K562 (cell line): ENCODE measurements around the gene OTOGL. TPM values are rescaled to one million over a fixed set of nuclear protein-coding genes. Genes with fewer than 3 reads are reported as not detected.

Experiments used
- ATAC-seq: fragments of 200-7000 bp; cut with Tn5 transposase; 3 replicates; pipeline ENCODE4 v1.9.1; 2020; ENCODE audit warnings: moderate library complexity
- BruUV-seq: library from RNA; stranded (reverse); fragments of 400-500 nt; replicated peaks from 2 replicates; lab custom pipeline; 2021; lab: Mats Ljungman, UMichigan
- CTCF ChIA-PET: fragments of 300-600 bp; formaldehyde crosslinking; extraction: SDS; loops from one replicate; lab custom pipeline; 2021; ENCODE audit warnings: low intra/inter-chr PET ratio; lab: Yijun Ruan, JAX
- POLR2A ChIA-PET: fragments of 300-600, 350-650 bp; sonication (Branson Sonifier 250); formaldehyde crosslinking; extraction: SDS; loops from one replicate; lab custom pipeline; 2021; ENCODE audit warnings: antibody characterized with exemption, inconsistent platforms; lab: Yijun Ruan, JAX
- DNase-seq, 4 experiments: peaks; one replicate each; pipeline versions ENCODE4 v3.0.0 to v3.0.0-alpha.2; 2011 to 2018; ENCODE audit warnings: low spot score in 3 of 4, mixed read lengths in 3 of 4; ENCODE audit errors: extremely low read depth in 1 of 4
- FAIRE-seq: peaks from 2 replicates; lab custom pipeline; 2011; peaks lifted over from hg19 to GRCh38; lab: Jason Lieb, UNC
- H2AFZ ChIP-seq: 2 replicates; pipeline ENCODE4 v1.6.0; 2011; ENCODE audit warnings: low read depth, low read length, control low read depth, inconsistent platforms
- H3K27ac ChIP-seq: fragments of 200-600 bp; 3 replicates; pipeline ENCODE4 v1.8.0; 2011; ENCODE audit warnings: low read depth, mild to moderate bottlenecking, control low read depth, inconsistent platforms, low read length, moderate library complexity, mixed read lengths; ENCODE audit errors: extremely low read depth
- H3K27me3 ChIP-seq, 2 experiments: fragments of 300-600 bp in 1 of 2; 2 replicates in 1 of 2; 3 replicates in 1 of 2; pipeline versions ENCODE4 v1.6.0 to v1.8.0; 2011; ENCODE audit warnings: inconsistent platforms in 2 of 2, low read length in 2 of 2, mild to moderate bottlenecking in 1 of 2, mixed read lengths in 1 of 2, moderate library complexity in 1 of 2; ENCODE audit not compliant: control insufficient read depth in 2 of 2, insufficient read depth in 2 of 2
- H3K36me3 ChIP-seq: fragments of 300-600 bp; 3 replicates; pipeline ENCODE4 v1.8.0; 2011; ENCODE audit warnings: mild to moderate bottlenecking, low read length, inconsistent platforms; ENCODE audit not compliant: control insufficient read depth, insufficient read depth
- H3K4me1 ChIP-seq, 2 experiments: fragments of 200-600 bp in 1 of 2; replicated peaks in 1 of 2; 2 replicates in 1 of 2; 3 replicates in 1 of 2; pipeline versions ENCODE4 v1.5.1 to v1.8.0; 2011; ENCODE audit warnings: inconsistent platforms in 2 of 2, low read length in 2 of 2, mild to moderate bottlenecking in 1 of 2, mixed read lengths in 1 of 2, moderate library complexity in 1 of 2; ENCODE audit not compliant: control insufficient read depth in 2 of 2, insufficient read depth in 2 of 2
- H3K4me2 ChIP-seq: 2 replicates; pipeline ENCODE4 v1.6.1; 2011; ENCODE audit warnings: low read length, control low read depth, inconsistent platforms, mixed read lengths; ENCODE audit not compliant: insufficient read depth
- H3K4me3 ChIP-seq: fragments of 200-600 bp; sonication (generic), shearing (Covaris generic); 2 replicates; pipeline ENCODE4 v1.5.1; 2016; ENCODE audit warnings: control low read depth, inconsistent platforms
- H3K79me2 ChIP-seq: fragments of 200-600 bp; 3 replicates; pipeline ENCODE4 v1.8.0; 2011; ENCODE audit warnings: low read length, inconsistent platforms; ENCODE audit not compliant: control insufficient read depth, insufficient read depth
- H3K9ac ChIP-seq, 2 experiments: 2 replicates each; pipeline versions ENCODE4 v1.6.0 to v1.6.1; 2011; ENCODE audit warnings: low read depth in 2 of 2, low read length in 2 of 2, control low read depth in 1 of 2, inconsistent platforms in 1 of 2, mild to moderate bottlenecking in 1 of 2, mixed read lengths in 1 of 2; ENCODE audit not compliant: insufficient read depth in 1 of 2
- H3K9me1 ChIP-seq: one replicate; pipeline ENCODE4 v1.6.0; 2011; ENCODE audit warnings: inconsistent platforms, mild to moderate bottlenecking, low read length, moderate library complexity; ENCODE audit not compliant: control insufficient read depth, insufficient read depth
- H3K9me3 ChIP-seq: replicated peaks from 2 replicates; pipeline ENCODE4 v1.5.1; 2011; ENCODE audit warnings: low read depth, low read length, inconsistent platforms; ENCODE audit not compliant: control insufficient read depth, insufficient read depth
- H4K20me1 ChIP-seq: replicated peaks from 2 replicates; pipeline ENCODE4 v1.6.1; 2011; ENCODE audit warnings: low read length, inconsistent platforms, mixed read lengths; ENCODE audit not compliant: control insufficient read depth, insufficient read depth
- CEBPB ChIP-seq: fragments of 450-650 bp; IDR thresholded peaks from 2 replicates; pipeline ENCODE4 v1.6.1; 2016; ENCODE audit warnings: missing genetic modification characterization, missing compliant biosample characterization
- CHCHD3 ChIP-seq: fragments of 250-450 bp; sonication (Bioruptor Pico); IDR thresholded peaks from 2 replicates; pipeline ENCODE4 v2.1.2; 2022; ENCODE audit warnings: mild to moderate bottlenecking
- ELF2 ChIP-seq: fragments of 250-450 bp; sonication (Bioruptor Pico); IDR thresholded peaks from 2 replicates; pipeline ENCODE4 v1.5.0; 2021; ENCODE audit warnings: mild to moderate bottlenecking
- GATA2 ChIP-seq: sonication (generic); formaldehyde crosslinking; IDR thresholded peaks from 2 replicates; pipeline ENCODE4 v1.4.0; 2020; ENCODE audit warnings: mild to moderate bottlenecking, missing genetic modification reagents
- HDAC8 ChIP-seq: fragments of 450-650 bp; IDR thresholded peaks from 2 replicates; pipeline ENCODE4 v1.6.1; 2016; ENCODE audit warnings: mild to moderate bottlenecking, missing genetic modification characterization, moderate library complexity, missing compliant biosample characterization
- MYBL2 ChIP-seq, 2 experiments: fragments of 450-650 bp in 1 of 2; sonication (generic) in 1 of 2; formaldehyde crosslinking in 1 of 2; IDR thresholded peaks; 2 replicates each; pipeline versions ENCODE4 v1.6.1 to v1.8.1; 2017 to 2022; ENCODE audit warnings: borderline replicate concordance in 1 of 2, inconsistent platforms in 1 of 2, low read depth in 1 of 2, mild to moderate bottlenecking in 1 of 2, missing genetic modification reagents in 1 of 2, moderate library complexity in 1 of 2
- POLR2H ChIP-seq: IDR thresholded peaks from 2 replicates; pipeline ENCODE4 v1.6.1; 2016; ENCODE audit warnings: missing genetic modification characterization, low read depth, mild to moderate bottlenecking, control low read depth, missing compliant biosample characterization, moderate library complexity
- RBFOX2 ChIP-seq: fragments of 200-400 bp; formaldehyde crosslinking; IDR thresholded peaks from 2 replicates; pipeline ENCODE4 v1.6.1; 2017; ENCODE audit warnings: low read depth, mild to moderate bottlenecking, low read length, moderate library complexity
- STAT5A ChIP-seq: IDR thresholded peaks from 2 replicates; pipeline ENCODE4 v1.6.1; 2012; ENCODE audit warnings: low read length, inconsistent platforms, borderline replicate concordance
- in situ Hi-C: fragments of 300-500 bp; cut with MboI; formaldehyde crosslinking; loops from 4 replicates; pipeline ENCODE4 v1.15.0; 2018; ENCODE audit warnings: inconsistent platforms, mixed read lengths
- intact Hi-C: fragments of 100-400 bp; cut with micrococcal nuclease; formaldehyde crosslinking; loops from 2 replicates; pipeline ENCODE4 v1.14.2; 2022
- polyA plus RNA-seq, 8 experiments: library from polyadenylated mRNA; depleted of rRNA in 4 of 8; stranded (reverse) in 5 of 8; unstranded in 3 of 8; fragments of >200 nt; fragmentation: Nextera tagmentation in 2 of 8; fragmentation: Illumina TruSeq in 1 of 8; extraction: Ambion mirVana in 2 of 8; extraction: Trizol in 1 of 8; gene quantifications; 2 replicates each; pipeline versions ENCODE4 v1.2.1 to v1.2.3, GENCODE V29; 2011 to 2014; ENCODE audit warnings: inconsistent platforms in 1 of 8, missing spikeins in 1 of 8
- total RNA-seq, 7 experiments: library from RNA; depleted of rRNA in 6 of 7; stranded (reverse); fragments of >200 nt in 6 of 7; fragmentation: Illumina TruSeq in 2 of 7; extraction: Trizol in 2 of 7; gene quantifications; 2 replicates each; pipeline versions ENCODE4 v1.2.1 to v1.2.3, GENCODE V29; 2011 to 2021; ENCODE audit warnings: low replicate concordance in 1 of 7
- TF ChIP-seq, protein P1 (sequence below), 3 experiments: fragments of 200-800 bp in 1 of 3; sonication (Bioruptor generic) in 1 of 3; sonication (generic) in 1 of 3; formaldehyde crosslinking in 1 of 3; IDR thresholded peaks; 2 replicates each; pipeline versions ENCODE4 v1.6.1 to v1.8.0; 2016 to 2022; ENCODE audit warnings: mild to moderate bottlenecking in 2 of 3, missing compliant biosample characterization in 2 of 3, missing genetic modification characterization in 2 of 3, missing genetic modification reagents in 1 of 3
- TF ChIP-seq, protein P2 (sequence below): fragments of 250-450 bp; sonication (Bioruptor Pico); IDR thresholded peaks from 2 replicates; pipeline ENCODE4 v1.8.0; 2021; ENCODE audit warnings: mild to moderate bottlenecking, moderate library complexity
- TF ChIP-seq, protein P3 (sequence below): fragments of 250-450 bp; sonication (Bioruptor Pico); IDR thresholded peaks from 2 replicates; pipeline ENCODE4 v1.8.0; 2022; ENCODE audit warnings: moderate library complexity, mild to moderate bottlenecking, inconsistent platforms
- TF ChIP-seq, protein P4 (sequence below), 2 experiments: fragments of 200-800 bp in 1 of 2; sonication (Bioruptor generic) in 1 of 2; sonication (generic) in 1 of 2; formaldehyde crosslinking in 1 of 2; IDR thresholded peaks in 1 of 2; conservative IDR thresholded peaks in 1 of 2; 2 replicates each; pipeline versions ENCODE4 v1.5.0 to v1.6.1; 2016 to 2020; ENCODE audit warnings: missing compliant biosample characterization in 1 of 2, missing genetic modification characterization in 1 of 2, missing genetic modification reagents in 1 of 2
- TF ChIP-seq, protein P5 (sequence below): IDR thresholded peaks from 2 replicates; pipeline ENCODE4 v1.6.1; 2014; ENCODE audit warnings: antibody characterized with exemption

Gene OTOGL
- total and polyA plus RNA-seq, 9 of the 15 experiments (the other 6 are each of a cell fraction or from before 2014, with no cell fraction given) = 0.02 to 0.03 TPM; not detected in 7

DNA sequence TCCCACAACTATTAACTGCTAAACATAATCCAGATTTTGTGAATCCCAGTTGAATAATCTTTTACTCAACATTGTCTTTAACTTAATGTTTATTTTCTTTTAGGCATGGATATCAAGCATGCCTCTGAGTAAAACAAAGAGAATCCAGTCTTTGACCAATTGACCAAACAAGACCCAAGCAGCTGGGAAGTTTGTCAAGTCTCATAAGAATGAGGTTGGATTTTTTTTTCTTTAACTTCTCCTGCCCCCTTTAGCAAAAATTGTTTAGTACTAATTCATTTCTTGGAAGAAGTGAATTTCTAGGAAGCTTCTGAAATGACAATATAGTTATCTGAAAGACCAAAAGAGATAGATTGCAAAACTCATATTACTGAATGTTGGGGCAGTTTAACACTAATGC is 89.9 kb downstream of the OTOGL start:
- no peak overlapping the region for H3K4me3 ChIP-seq
- H2AFZ ChIP-seq = no peak overlapping the region
- H4K20me1 ChIP-seq = no peaks in the 10 kb centered on the region
- no peaks in the 10 kb centered on the region for H3K27me3 ChIP-seq
- H3K9me3 ChIP-seq = no peaks in the 10 kb centered on the region
- FAIRE-seq = no peak
- no peak for ATAC-seq
- TF ChIP-seq HDAC8 = no peak
- TF ChIP-seq, protein P1, sequence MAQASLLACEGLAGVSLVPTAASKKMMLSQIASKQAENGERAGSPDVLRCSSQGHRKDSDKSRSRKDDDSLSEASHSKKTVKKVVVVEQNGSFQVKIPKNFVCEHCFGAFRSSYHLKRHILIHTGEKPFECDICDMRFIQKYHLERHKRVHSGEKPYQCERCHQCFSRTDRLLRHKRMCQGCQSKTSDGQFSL (CRISPR knock-in tag; IDR thresholded peaks at IDR 0.05) = no peak
- TF ChIP-seq, protein P1 (tag; IDR thresholded peaks at IDR 0.05) = no peak
- TF ChIP-seq, protein P2, sequence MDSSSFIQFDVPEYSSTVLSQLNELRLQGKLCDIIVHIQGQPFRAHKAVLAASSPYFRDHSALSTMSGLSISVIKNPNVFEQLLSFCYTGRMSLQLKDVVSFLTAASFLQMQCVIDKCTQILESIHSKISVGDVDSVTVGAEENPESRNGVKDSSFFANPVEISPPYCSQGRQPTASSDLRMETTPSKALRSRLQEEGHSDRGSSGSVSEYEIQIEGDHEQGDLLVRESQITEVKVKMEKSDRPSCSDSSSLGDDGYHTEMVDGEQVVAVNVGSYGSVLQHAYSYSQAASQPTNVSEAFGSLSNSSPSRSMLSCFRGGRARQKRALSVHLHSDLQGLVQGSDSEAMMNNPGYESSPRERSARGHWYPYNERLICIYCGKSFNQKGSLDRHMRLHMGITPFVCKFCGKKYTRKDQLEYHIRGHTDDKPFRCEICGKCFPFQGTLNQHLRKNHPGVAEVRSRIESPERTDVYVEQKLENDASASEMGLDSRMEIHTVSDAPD (CRISPR knock-in tag) = no peak
- no peak for TF ChIP-seq CHCHD3 (CRISPR knock-in tag)
- TF ChIP-seq POLR2H (tag) = no peak
- no peak for TF ChIP-seq RBFOX2
- TF ChIP-seq, protein P3, sequence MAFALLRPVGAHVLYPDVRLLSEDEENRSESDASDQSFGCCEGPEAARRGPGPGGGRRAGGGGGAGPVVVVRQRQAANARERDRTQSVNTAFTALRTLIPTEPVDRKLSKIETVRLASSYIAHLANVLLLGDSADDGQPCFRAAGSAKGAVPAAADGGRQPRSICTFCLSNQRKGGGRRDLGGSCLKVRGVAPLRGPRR (CRISPR knock-in tag) = no peak
- no peak for TF ChIP-seq STAT5A
- TF ChIP-seq CEBPB (tag) = no peak
- TF ChIP-seq ELF2 = no peak
- TF ChIP-seq, protein P4, sequence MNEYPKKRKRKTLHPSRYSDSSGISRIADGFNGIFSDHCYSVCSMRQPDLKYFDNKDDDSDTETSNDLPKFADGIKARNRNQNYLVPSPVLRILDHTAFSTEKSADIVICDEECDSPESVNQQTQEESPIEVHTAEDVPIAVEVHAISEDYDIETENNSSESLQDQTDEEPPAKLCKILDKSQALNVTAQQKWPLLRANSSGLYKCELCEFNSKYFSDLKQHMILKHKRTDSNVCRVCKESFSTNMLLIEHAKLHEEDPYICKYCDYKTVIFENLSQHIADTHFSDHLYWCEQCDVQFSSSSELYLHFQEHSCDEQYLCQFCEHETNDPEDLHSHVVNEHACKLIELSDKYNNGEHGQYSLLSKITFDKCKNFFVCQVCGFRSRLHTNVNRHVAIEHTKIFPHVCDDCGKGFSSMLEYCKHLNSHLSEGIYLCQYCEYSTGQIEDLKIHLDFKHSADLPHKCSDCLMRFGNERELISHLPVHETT (CRISPR knock-in tag; conservative IDR thresholded peaks at IDR 0.05 in 1 of 2, IDR thresholded peaks at IDR 0.05 in 1 of 2) = no peak
- TF ChIP-seq MYBL2 (IDR thresholded peaks at IDR 0.05; ENCODE audit: low read depth) = no peak
- no peak for TF ChIP-seq MYBL2 (CRISPR knock-in tag; IDR thresholded peaks at IDR 0.05; ENCODE audit: borderline replicate concordance)
- no peak for TF ChIP-seq GATA2
- TF ChIP-seq, protein P5, sequence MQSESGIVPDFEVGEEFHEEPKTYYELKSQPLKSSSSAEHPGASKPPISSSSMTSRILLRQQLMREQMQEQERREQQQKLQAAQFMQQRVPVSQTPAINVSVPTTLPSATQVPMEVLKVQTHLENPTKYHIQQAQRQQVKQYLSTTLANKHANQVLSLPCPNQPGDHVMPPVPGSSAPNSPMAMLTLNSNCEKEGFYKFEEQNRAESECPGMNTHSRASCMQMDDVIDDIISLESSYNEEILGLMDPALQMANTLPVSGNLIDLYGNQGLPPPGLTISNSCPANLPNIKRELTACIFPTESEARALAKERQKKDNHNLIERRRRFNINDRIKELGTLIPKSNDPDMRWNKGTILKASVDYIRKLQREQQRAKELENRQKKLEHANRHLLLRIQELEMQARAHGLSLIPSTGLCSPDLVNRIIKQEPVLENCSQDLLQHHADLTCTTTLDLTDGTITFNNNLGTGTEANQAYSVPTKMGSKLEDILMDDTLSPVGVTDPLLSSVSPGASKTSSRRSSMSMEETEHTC = no peak
- H3K79me2 ChIP-seq = no peaks in the 10 kb centered on the region
- DNase-seq = no peak
- in situ Hi-C loops (no loop called here), intact Hi-C loops (loop anchor here (5.0 to 10.0 kb wide), 2 partner anchors 304 to 642 kb away; no protein-coding TSS in a partner anchor)
- no peak overlapping the region for H3K27ac ChIP-seq
- POLR2A ChIA-PET = interaction anchor here (0.6 to 0.7 kb wide), 2 partner anchors 232 to 642 kb away, joined by 3 read pairs; no protein-coding TSS in a partner anchor
- H3K9me1 ChIP-seq = no peaks in the 10 kb centered on the region
- no peak overlapping the region for H3K4me2 ChIP-seq
- H3K36me3 ChIP-seq = no peaks in the 10 kb centered on the region
- H3K9ac ChIP-seq = no peak overlapping the region
- CTCF ChIA-PET = no interaction called here
- no TSS peak for BruUV-seq
- H3K4me1 ChIP-seq = no peaks in the 10 kb centered on the region
